ENCODE data around the gene APOA4.

Gene APOA4

DNA sequence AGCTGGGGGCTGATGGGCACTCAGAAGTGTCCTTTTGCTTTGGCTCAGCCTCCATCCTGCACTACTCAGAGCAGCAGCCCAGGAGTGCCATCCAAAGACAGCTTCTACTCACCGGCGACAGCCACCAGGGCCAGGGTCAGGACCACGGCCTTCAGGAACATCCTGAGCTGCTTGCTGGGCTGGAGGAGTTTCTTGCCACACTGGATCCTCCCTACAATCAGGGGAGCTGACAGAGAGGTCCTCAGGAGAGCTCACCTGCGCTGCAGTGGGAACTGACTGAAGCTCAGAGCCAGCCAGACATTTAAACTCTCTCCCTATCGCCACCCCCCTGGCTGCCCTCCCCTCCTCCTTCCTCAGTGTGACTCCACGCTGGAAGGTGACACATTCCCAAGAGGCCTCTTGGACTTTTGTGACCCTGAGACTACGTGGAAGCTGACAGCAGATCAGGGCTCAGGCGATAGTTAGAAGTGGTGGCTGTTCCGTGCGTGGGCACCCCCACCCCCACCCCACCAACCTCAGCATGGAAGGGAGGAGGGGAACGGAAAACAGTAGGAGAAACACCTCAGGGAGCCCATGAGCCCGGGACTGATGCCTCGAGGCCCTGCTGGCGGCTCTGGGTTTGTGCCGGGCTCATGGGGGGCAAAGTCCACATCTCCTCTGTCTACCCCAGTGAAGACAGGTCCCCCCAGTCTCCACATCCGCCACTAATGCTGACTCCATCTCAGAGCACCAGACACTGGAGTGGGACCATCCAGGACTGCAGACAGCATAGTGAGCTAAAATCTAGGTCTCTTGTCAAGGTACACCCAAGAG is at the start of gene APOA4:
Gene APOA4 (minus strand): TSS at position 274 of the 813 bp plus-strand sequence. CDS start 113 bp downstream, at position 161.
- DNase-seq (ENCODE audit: low read depth): no peak

DNA sequence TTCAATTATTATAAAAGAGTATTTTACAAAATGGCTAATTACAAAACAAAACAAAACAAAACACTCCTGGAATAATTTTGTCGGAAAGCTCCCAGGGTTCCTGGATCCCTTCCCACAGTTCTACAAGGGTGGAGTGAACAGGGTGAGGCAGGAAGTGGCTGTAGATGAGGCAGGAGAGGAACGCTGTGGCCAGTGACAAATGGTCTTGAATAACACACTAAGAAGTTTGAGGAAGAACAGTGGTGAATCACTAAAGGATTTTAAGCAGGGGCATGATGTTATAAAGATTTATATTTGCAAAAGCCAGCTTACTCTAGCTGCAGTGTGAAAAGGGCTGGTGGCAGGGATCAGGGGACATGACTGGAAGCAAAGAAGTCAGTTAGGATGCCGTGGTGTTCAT is 48.1 kb upstream of the APOA4 start:
- DNase-seq (ENCODE audit: low read depth): no peak

DNA sequence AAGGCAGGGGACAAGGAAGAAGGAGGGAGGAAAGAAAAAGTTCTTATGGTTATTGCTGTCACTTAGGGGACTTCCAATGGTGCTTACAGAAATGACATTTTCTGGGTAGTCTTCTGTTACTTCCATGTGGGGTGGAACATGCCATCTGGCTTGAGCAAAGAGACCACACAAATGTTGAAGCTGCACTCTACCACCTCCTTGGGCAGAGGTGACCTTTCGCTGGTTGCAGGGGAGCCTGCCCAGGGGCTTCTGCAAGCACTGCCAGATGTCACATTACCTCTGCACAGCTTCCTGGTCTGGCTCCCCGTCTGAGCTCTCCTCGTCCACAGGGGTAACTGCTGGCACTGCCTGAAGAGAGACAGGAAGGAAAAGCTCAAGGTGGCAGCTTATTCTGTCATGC is 47.0 kb upstream of the APOA4 start:
- DNase-seq (ENCODE audit: low read depth): no peak

DNA sequence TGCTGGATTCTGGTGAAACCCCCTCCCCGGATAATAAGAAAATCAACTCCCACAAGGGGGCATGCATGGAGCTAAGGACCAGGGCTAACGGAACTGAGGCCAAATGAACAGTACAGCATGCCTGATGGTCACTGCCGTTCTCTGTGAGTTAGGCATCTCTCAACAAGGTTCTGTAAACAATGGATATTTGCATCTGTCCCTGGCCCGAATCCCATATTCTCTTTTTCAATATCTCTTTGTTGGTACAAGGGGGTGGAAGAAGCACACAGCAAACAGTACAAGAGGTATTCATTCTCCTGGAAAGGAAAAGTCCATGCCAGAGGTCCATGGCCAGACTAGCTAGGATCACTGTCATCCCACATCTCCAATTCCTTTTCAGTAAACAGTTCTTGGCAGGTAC is 46.5 kb upstream of the APOA4 start:
- no peak for DNase-seq (ENCODE audit: low read depth)

DNA sequence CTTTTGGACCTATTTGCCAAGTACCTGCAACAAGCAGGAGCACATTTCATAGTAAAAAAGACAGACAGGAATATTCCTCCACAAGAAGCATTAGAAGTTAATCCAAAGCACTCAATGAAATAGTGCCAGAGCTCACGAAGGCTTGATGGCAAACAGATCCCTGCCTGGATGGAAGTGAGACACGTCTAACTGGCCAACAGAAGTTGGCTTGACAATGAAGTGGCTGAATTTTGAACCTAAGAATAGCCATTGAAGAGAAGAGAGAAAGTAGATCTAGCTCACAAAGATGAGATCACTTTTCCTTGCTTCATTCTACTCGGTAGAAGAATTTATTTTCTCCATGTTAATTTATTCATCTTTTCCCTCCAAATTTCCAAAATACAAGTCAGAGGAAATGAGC is 45.0 kb upstream of the APOA4 start:
- no peak for DNase-seq (ENCODE audit: low read depth)

DNA sequence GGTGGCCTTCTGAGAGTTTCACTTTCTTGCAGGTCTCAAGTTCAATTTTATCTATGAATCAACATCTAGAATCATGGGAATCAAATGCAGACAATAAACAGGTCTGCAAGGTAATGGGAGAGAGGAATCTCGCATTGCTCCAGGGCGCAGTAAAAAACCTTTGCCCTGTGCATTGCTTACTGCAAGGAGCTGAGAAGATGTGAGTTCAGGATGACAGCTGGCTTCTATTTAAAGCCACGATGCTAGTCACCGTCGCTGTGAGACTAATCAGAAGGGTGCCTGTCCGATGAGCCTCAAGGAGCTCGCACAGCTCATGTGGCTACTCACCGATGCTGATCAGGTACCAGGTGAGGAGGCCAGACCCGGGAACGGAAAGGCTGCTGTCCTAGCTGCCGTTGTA is 44.5 kb upstream of the APOA4 start:
- no peak for DNase-seq (ENCODE audit: low read depth)

DNA sequence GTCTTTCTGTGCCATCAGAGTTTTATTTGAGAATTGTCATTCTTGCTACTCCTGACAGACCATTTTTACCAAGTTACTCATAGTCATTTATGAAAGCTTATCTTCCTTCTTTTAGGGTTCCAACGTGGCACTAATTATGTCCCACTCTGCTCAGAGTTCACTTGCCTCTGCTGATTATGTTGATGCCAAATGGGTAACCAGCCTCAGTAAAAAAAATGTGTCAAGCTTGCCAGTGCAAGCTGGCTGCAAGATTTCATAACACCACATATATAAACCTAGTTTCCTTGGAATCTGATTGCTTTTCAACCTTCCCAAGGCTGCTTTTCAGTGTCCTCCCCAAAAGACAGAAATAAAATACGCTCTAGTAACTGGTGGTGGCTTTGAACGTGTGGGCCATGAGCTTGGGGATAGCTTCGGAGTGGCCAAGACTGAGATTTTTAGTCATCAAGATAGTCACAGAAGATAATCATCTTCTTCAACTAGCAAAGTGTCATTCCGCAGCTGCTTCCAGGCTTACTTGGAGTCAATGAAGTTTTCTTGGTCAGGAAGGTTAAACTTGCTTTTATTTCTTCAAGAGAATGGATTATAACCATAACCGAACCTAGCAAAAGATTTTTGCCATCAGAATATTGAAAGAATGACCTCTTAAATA is 43.8 kb upstream of the APOA4 start:
- no peak for DNase-seq (ENCODE audit: low read depth)

DNA sequence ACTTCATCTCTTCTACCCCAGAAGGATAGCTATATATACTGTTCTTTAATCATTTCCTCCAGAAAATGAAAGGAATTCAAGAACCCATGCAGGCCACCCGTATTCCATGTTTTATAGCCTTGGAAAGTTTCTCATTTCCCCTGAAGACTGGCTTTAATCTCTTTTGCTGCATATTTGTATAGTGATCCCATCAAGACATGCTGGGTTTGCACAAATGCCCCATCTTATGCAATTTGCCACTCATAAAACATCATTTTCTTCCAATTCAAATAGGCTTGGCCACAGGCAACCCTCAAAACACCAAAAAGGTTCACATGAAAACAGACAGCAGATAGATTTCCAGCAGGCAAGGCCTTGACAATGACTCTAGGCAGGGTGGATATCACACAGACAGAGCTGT is 42.6 kb upstream of the APOA4 start:
- no peak for DNase-seq (ENCODE audit: low read depth)

DNA sequence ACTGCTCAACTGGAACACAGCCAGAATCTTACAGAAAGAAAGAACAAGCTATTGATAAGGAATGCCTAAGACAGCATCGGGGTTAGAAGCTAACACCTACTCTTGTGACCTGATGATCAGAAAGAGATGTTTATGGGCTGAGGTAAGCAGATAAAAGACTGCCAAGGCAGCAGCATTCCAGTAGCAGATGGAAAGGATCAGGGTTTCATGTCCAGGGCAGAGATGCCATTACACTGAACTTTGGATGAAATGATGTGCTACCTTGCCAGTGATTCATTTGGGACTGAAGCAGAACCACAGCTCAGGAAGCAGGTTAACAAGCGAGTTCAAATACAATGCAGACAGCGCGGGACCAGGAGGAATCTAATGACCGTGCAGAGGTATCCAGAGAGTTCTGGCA is 41.4 kb upstream of the APOA4 start:
- no peak for DNase-seq (ENCODE audit: low read depth)

DNA sequence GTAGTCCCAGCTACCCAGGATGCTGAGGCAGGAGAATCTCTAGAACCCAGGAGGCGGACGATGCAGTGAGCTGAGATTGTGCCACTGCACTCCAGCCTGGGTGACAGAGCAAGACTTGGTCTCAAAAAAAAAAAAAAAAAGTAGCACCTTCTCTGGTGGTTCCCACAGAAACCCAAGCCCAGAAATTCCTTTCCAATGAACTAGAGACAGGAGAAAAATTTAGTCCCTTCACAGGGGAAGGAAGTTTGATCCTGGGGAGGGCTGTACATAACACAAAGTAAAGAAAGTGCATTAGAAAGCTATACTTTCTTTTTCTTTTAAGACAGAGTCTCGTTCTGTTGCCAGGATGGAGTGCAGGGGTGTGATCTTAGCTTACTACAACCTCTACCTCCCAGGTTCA is 39.8 kb upstream of the APOA4 start:
- DNase-seq (ENCODE audit: low read depth): no peak

DNA sequence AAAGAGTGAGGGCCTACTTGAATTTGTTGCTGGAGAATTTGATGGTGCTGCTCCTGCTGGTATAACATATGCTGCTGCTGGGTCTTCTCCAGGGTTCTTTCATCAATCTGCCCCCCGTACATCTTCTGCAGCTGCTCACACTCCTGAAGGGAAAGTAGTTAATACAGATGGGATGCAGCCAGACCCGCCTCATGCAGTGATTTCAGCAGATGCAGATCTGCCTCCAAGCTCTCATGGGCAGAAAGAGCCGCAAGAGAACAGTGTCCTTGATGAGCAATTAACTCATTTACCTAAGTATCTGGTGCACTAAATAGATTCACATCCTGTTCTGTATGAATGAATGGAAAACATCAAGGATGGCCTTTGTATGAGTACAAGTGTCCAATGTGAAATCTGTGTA is 39.1 kb upstream of the APOA4 start:
- DNase-seq (ENCODE audit: low read depth): no peak

DNA sequence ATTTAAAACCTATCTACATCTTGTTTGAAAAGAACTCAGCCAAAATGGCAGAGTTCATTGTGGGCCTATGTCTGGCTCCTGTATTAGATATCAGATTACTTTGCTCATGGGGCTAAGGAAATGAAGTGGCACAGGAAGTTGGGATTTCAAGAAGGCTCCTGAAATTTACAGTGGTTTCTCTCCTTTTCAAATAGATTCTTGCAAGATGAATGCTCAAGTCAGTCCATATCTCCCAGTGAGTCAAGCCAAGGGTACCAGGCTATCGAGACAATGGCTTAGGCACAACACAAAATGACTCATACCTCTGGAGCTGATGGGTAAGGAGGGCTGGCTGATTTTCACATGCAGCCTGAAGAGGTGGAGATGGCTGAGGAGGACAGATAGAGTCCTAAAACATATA is 38.4 kb upstream of the APOA4 start:
- DNase-seq (ENCODE audit: low read depth): no peak

DNA sequence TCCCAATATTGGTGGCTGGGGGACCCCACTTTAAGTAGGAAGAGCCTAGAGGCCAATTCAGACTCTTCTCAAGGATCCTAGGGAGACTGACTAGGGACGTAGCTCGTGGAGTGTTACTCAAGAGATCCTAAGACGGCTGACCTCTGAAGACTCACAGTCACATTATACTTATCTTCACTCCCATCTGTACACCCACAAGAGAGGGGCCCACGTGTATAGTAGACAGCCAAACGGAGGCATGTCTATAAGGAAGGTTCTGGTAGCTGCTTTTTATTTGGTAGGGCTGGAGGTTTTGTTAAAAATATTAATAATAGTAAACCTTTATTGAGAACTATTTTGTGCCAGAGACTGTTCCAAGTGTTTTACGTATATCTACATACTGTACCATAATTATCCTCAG is 37.2 kb upstream of the APOA4 start:
- DNase-seq (ENCODE audit: low read depth): no peak

DNA sequence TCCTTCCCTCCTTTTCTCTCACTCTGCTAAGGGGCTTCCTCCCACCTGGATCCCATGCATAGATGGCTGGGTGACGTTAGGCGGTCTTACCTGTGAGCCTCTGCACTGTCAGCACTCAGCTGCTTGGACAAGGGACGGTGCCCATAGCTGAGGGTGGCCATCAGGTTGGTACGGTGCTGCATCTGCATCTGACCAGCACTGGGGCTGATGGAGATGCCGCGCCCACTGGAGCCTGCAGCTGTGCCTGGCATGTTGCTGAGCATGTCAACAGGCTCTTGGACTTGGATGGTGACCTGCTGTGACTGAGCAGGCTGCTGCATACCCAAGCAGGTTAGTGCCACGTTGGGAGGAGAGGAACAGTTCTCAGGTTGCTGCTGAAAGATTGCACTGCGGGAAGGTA is 36.1 kb upstream of the APOA4 start:
- DNase-seq (ENCODE audit: low read depth): no peak

DNA sequence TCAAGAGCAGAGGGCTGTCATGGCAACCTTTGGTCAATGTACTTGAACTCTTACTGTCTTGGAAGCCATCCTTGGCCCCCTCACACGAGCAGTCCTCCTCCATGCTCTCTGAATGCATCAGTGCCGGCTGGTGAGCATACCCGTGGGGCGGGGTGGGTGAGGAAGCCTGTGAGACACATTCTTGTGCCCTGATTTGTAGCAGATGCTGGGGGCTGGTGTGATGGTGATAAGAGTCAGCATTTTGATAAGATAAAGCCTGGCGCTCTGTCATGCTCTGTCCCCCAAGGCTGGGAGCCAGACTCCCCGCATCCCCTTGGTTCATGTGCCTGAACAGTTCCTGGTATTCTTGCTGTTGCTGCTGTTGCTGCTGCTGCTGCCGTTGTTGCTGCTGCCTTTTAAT is 34.8 kb upstream of the APOA4 start:
- no peak for DNase-seq (ENCODE audit: low read depth)

DNA sequence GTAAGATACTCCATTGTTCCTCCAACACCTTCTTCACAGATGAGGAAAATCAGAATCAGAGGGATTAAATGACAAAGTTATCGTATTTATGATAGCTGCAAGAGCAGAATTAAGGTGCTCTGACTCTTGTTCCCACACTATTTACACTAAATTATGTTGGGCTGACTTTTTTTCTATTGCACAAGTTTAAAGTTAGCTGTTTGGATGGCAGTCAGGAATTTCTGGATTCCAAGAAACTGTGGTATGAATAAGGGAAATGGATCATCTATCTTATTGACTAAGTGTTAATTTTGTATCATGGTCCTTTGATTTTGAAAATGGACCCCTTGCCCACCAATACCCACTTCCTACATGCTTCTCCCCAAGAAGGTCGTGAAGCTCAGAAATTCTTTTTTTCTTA is 34.2 kb upstream of the APOA4 start:
- no peak for DNase-seq (ENCODE audit: low read depth)

DNA sequence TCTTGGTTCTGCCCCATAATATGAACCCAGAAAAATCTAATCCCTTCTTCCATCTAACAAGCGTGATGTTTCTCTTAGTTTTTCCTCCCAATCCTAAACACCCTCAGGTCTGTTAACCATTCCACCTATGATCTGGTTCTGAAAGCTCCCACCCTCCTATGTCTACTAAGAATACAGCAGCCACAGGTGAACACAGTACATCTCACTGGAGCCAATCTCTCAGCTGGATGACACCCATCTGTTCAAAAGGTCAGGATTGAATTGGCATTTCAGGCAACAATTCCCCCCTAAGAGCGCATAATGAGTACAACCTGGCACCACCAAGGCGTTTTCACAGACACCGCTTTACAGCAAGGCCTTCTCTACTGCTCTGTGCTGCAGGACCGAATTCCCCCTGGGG is 33.3 kb upstream of the APOA4 start:
- DNase-seq (ENCODE audit: low read depth): no peak

DNA sequence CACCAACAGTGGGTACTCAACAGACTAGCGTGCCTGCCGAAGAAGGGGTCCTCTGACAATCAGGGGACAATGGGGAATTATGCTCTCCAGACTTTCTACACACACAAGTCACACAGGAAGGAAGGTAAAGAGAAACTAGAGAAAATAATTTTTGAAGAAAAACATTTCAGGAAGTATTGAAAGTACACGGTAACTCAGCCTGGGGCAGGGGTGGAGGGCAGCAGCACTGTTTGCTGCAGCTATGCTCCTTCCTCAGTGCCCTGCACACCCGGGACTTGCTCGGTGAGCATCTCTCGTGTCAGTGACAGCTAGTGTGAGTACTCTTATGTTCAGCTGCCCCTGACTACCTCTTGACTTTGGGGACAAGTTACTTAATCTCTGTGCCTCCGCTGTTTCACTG is 32.3 kb upstream of the APOA4 start:
- no peak for DNase-seq (ENCODE audit: low read depth)

DNA sequence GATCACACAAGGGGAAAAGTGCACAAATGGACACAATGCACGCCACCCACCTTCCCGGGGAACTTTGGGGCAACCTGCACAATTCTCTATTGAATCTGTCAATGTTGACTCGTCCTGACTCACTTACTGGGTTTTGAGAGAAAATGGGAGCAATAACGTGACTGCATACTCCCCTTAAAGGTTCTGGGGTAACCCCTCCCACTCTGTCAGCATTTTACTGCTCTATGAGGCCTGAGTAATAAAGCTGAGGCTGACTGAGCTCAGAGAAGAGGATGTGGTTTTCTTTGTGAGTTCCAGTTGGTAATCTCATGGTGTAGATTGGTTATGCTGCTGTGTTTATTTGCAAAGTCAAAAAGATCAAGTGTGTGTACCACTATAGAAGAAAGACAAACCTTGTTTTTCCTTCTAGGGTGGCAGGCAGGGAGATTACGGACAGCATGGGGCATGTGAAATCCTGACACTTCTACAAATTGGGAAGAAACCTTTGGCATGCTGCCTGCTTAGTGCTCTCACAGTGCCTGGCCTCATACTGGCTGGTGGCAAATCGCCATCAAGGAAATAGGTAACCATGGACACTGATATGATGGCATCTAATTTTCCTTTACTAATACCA is 30.5 kb upstream of the APOA4 start:
- DNase-seq (ENCODE audit: low read depth): peak; percentile 50

DNA sequence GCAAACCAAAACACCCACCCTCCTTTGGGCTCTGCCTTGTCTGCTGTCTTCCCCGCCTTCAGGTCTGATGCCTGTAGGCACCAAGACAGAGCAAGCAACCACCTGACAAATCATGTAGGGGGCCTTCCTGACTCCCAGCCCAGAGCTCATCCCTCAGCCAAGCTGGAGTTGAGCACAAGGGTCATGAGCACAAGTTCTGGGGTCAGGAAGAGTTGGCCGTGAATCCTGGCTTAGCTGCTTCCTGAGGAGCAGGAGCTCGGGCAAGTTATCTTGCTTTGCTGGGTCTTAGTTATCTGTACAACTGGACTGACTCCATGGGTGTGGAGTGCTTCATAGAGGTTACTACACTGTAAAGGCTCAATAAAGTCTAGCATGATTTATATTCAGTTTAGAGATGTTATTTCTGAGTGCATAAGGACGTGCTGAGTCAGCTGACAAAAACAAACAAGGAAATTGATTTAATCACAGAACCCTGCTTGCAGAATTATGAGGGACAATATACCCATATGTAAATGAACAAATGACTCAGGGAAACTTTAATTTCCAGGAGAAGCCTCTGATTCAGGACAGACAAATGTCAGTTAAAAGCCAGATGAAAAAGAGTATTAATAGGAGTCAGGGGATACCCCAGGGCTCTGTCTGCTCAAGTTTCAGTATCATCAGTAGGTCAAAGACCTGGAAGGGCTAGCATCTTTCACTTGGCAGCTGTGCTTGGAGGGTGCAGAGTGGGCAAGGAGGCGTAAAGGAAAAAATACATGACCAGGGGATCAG is 29.3 kb upstream of the APOA4 start:
- DNase-seq (ENCODE audit: low read depth): no peak

DNA sequence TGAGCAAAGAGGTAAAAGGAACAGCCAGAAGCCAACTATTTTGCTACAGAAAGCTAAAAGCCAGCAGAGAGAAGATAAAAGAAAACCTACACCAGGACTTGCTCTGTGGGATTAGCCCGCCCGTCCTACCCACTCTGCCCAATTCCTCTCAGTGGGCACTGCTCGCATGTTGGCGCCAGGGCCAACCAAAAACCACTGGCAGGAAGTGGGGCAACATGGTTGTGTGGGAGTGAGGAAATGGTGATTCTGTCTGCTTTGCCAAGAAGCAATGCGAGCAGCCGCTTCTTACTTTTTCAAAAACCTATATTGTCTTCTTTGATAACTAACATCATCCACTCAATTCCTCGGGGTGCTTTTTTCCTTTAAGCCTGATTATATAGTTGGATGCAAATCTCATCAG is 28.5 kb upstream of the APOA4 start:
- DNase-seq (ENCODE audit: low read depth): peak; percentile 32

DNA sequence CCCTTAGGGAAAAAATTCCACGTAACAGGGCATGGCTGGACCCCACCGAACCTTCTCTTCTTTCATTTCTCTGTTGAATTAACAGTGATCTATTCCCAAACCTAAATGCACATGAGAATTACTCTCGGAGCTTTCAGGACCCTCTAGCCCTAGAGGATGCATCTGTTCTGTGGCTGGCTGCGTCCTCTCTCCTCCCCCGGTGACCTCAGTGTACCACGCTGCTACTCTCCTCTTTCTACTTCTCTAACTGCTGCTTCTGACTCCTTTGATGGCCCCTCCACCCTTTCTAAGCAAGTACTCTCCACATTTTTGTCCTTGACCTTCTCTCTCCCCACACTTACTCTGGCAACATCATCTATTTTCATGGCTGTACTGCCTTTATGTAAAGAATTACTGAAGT is 26.4 kb upstream of the APOA4 start:
- no peak for DNase-seq (ENCODE audit: low read depth)

DNA sequence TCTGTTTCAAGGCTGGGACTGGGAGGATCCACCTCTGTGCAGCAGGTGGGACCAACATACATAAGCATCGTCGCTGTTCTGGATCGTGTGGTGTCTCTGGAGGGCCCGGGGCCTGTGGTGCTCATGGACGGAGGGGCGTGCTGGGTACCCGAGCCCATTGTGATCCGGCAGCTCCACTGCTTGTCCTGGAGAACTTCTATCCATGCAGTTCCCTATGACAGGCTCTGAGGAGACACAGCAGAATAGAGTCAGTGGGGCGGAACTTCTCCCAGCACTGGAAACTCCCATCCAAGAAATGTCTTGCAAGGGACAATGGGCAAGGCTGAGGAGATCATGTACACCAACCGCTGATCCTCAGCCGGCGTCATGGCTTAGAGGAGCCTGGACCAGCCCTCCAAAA is 26.0 kb upstream of the APOA4 start:
- no peak for DNase-seq (ENCODE audit: low read depth)

All from activated T-cell treated with anti-CD3 and anti-CD28 coated beads for 24 hours (primary cell).